ENCODE data around the gene PRKAG1.

The PRKAG1 gene

DNA sequence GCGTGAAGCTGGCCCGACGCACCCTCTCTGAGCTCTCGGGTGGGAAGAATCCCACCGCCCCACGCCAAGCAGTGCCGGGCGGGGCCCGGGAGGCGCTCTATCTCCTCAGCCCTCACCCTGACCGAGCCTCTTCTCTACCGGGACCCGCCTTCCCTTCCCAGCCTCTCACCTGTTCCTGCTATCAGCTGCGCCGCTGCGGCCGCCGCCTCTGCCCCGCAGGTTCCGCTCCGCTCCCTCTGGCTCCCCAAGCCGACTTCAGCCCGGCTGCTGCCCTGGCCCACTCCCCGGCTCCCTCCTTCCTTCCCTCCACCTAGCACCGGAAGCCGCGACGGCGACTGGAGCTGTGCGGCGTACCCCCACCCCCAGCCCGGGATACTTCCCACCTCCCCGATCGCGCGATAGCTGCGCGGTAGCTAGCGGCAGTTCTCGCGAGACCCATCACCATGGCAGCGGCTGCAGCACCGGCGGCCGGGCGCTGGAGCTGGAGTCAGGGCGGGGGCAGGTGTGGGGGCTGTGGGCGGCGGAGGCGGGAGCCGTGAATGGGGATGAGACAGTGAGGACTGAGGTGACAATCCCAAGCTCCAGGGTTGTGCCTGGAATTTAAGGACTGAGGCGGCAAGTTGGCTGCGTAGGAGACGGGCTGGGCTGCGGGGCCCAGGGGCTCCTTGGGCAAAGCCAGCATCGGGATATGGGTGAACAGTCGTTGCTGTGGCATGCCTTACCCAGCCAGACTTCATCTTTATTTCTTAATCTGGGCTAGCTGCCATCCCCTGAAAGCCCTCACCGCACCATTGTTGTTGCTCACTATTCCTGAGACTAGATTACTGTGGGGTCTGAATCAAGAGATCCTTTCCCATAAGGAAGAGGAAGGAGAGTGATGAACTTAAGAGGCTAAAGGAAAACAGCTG lies 61.2 kb downstream of the PRKAG1 start, which contains the start of gene ARF3:
Gene ARF3, minus strand, starts transcription at position 347 of the 908 bp plus-strand sequence. CDS start 16,392 bp downstream, outside the sequence.
- Histone ChIP-seq H3K36me3 (peaks cover 18% of the 10 kb centered on the region), H3K4me3 (ENCODE audit: low read depth, low read length) (peak within 1 kb of the TSS; percentile 85), H3K9me3 (ENCODE audit: severe bottlenecking) (no peaks in the 10 kb centered on the region), H3K27ac (peak within 1 kb of the TSS; percentile 72), H3K27me3 (ENCODE audit: insufficient read depth, low read depth, severe bottlenecking) (no peaks in the 10 kb centered on the region)
- no peak for TF ChIP-seq CTCF (IDR thresholded peaks at IDR 0.05; ENCODE audit: low read depth, low read length)
- peak; percentile 96 for DNase-seq

DNA sequence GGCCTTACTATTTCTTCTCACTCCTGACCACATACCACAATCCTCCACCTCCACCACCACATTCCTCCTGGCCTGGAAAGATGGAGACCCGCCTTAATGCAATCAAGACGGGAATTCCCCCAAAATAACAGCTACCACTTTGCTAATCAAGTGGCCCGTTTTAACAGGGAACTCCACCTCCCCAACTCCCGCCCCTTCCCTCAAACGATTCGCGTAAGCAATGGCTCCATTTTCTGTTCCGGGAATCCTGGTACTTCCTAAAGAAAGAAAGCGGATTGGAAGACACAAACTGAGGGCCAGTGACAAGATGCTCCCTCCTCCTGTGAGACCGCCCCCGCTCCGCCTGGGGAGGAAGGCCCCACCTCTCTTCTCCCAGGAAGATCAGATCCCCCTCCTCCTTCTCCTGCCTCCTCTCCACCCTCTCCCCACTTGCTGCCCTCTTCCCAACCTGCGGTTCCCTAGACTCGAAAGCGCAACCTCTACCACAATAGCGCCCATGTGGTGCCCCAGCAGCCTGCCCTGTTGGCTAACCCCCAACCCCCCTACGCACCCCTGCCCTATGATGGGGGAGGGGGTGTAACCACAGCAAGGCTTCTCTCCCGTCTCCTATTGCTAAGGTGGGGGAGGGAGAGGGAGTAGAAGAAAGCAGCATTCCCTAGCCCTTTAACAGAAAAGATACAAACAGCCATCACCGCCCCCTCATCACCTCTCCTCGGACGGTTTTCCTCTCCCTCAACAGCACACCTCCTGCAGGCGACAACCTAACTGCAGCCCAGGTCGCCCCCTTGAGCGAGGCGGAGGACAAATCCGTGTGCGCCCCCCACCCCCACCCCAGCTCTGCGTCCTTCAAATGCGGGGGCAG lies 62.1 kb downstream of the PRKAG1 start:
- peak overlapping the region; percentile 72 for H3K27ac ChIP-seq
- H3K27me3 ChIP-seq (ENCODE audit: insufficient read depth, low read depth, severe bottlenecking): no peaks in the 10 kb centered on the region
- TF ChIP-seq CTCF (IDR thresholded peaks at IDR 0.05; ENCODE audit: low read depth, low read length): no peak
- H3K4me3 ChIP-seq (ENCODE audit: low read depth, low read length): peak overlapping the region; percentile 85
- DNase-seq: peak; percentile 93
- H3K9me3 ChIP-seq (ENCODE audit: severe bottlenecking): no peaks in the 10 kb centered on the region
- H3K36me3 ChIP-seq: peaks cover 19% of the 10 kb centered on the region

GRCh38 chr12:48954841-48955501 lies 63.6 kb downstream of the PRKAG1 start:
- TF ChIP-seq CTCF (IDR thresholded peaks at IDR 0.05; ENCODE audit: low read depth, low read length): no peak
- Histone ChIP-seq H3K36me3 (peaks cover 24% of the 10 kb centered on the region), H3K27me3 (ENCODE audit: insufficient read depth, low read depth, severe bottlenecking) (no peaks in the 10 kb centered on the region), H3K27ac (no peak overlapping the region), H3K4me3 (ENCODE audit: low read depth, low read length) (no peak overlapping the region), H3K9me3 (ENCODE audit: severe bottlenecking) (no peaks in the 10 kb centered on the region)
- DNase-seq: no peak

DNA sequence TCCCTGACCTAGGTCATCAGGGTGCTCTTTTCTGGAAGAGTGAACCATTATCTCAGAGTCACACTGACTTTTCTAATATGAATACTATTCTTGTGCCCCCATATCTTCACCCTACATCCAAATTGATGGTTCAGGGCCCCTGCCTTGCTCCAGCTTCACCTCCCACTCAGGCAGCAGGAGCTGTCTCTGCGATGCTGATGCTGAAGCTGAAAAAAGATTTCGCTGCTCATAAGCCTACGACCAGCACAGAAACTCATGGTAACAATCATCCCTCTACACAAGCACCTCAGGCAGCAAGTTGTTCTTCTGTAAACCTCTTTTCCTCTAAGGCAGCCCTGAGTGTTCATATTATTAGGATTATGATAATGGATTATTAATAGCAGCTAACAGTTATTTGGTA lies 64.5 kb downstream of the PRKAG1 start:
- no peaks in the 10 kb centered on the region for H3K27me3 ChIP-seq (ENCODE audit: insufficient read depth, low read depth, severe bottlenecking)
- H3K36me3 ChIP-seq: peaks cover 27% of the 10 kb centered on the region
- H3K27ac ChIP-seq: no peak overlapping the region
- no peak for TF ChIP-seq CTCF (IDR thresholded peaks at IDR 0.05; ENCODE audit: low read depth, low read length)
- no peak overlapping the region for H3K4me3 ChIP-seq (ENCODE audit: low read depth, low read length)
- H3K9me3 ChIP-seq (ENCODE audit: severe bottlenecking): no peaks in the 10 kb centered on the region
- no peak for DNase-seq

DNA sequence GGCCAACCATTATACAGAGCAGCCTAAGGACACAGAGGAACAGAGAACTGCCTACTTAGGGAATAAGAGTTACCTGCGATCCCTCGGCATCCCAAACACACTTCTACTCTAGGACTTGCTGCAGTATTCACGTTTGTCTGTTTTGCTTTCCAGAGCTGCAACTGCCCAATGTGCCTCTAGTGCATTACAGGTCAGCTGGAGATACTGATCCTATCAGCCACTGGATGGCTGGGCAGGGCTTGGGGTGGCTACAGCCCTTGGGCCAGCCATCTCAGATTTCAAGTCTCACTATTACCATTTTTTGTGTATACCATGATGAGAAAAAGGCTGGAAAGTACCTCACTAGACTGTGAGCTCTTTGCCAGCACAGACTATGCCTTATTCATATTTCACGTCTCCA lies 65.9 kb downstream of the PRKAG1 start:
- Histone ChIP-seq H3K9me3 (ENCODE audit: severe bottlenecking) (no peaks in the 10 kb centered on the region), H3K27me3 (ENCODE audit: insufficient read depth, low read depth, severe bottlenecking) (no peaks in the 10 kb centered on the region), H3K36me3 (peaks cover 27% of the 10 kb centered on the region), H3K4me3 (ENCODE audit: low read depth, low read length) (no peak overlapping the region), H3K27ac (no peak overlapping the region)
- no peak for TF ChIP-seq CTCF (IDR thresholded peaks at IDR 0.05; ENCODE audit: low read depth, low read length)
- no peak for DNase-seq

Measured in WERI-Rb-1 (cell line).